ENCODE data around the gene RPS23. TPM values are rescaled to one million over a fixed set of nuclear protein-coding genes. Genes with fewer than 3 reads are reported as not detected.

The RPS23 gene
- total and polyA plus RNA-seq, 2 of the 8 experiments (the other 6 are each of a cell fraction or from before 2014, with no cell fraction given), result 2,559 to 4,867 TPM

DNA sequence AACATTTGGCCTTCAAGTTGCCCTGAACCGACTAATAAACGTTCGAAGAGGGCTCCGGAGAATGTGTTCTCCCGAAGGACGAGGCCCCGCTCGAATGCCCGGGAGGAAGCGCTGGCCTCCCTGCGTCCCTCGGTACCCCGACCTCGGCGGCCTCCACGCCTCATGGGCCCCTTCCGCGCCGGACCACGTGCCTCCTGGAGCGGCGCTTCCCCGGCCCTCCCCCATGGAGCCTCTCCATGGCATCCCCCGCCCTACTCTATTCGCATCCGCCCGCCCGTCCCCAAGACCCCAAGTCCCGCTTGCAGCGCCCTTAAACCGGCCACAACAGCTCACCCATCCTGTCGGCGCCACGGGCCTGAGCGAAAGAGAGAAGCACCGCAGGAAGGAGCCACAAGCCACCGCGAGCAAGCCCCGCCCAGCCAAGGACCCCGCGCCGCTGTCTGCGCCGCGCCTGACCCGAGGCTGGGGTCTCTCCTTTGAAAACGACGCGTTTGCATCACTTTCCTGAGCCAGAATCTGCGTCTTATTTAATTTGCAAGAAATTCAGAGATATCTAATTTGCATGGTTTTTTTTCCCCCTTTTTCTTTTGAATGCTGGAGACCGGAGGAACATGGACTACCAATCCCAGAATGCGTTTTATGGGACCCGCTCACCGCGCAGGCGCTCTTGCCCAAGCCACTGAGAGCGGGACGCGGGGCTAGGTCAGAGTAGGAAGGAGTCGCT, at the start of gene RPS23 (continued):
- peak; percentile 87 for TF ChIP-seq PHF8 (conservative IDR thresholded peaks at IDR 0.05; ENCODE audit: low read depth, low read length)
- TF ChIP-seq ASH2L (IDR thresholded peaks at IDR 0.05; ENCODE audit: low read length), result peak; percentile 82
- TF ChIP-seq SIN3A (conservative IDR thresholded peaks at IDR 0.05 in 1 of 2, IDR thresholded peaks at IDR 0.05 in 1 of 2; ENCODE audit: low read depth in 1 of 2, low read length in 2 of 2), result no peak; a peak in 1 of 4 replicates
- no peak for TF ChIP-seq CHD2 (IDR thresholded peaks at IDR 0.05; ENCODE audit: low read length)
- no peak for TF ChIP-seq HDAC2 (IDR thresholded peaks at IDR 0.05; ENCODE audit: borderline replicate concordance in 1 of 2, low read depth in 2 of 2, low read length in 2 of 2)
- peak; percentile 58; the same call in 1 of the 2 replicates for TF ChIP-seq SP1 (IDR thresholded peaks at IDR 0.05; ENCODE audit: low read depth, low read length)
- TF ChIP-seq MAX (IDR thresholded peaks at IDR 0.05), result peak; percentile 73
- peak; percentile 96 for TF ChIP-seq TBP (IDR thresholded peaks at IDR 0.05; ENCODE audit: low read depth, low read length)
- TF ChIP-seq, protein P1, sequence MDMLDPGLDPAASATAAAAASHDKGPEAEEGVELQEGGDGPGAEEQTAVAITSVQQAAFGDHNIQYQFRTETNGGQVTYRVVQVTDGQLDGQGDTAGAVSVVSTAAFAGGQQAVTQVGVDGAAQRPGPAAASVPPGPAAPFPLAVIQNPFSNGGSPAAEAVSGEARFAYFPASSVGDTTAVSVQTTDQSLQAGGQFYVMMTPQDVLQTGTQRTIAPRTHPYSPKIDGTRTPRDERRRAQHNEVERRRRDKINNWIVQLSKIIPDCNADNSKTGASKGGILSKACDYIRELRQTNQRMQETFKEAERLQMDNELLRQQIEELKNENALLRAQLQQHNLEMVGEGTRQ (IDR thresholded peaks at IDR 0.05; ENCODE audit: low read length), result no peak
- TF ChIP-seq CHD1 (IDR thresholded peaks at IDR 0.05; ENCODE audit: low read depth, low read length), result no peak
- no peak for TF ChIP-seq CBX5 (IDR thresholded peaks at IDR 0.05; ENCODE audit: low read depth, low read length)
- TF ChIP-seq KDM1A (IDR thresholded peaks at IDR 0.05; ENCODE audit: borderline replicate concordance, low read length), result no peak
- no peak for TF ChIP-seq MAFK (IDR thresholded peaks at IDR 0.05; ENCODE audit: low read depth, low read length)
- no peak for TF ChIP-seq ATF3 (IDR thresholded peaks at IDR 0.05; ENCODE audit: insufficient read depth, low read depth, low read length)
- TF ChIP-seq SP2 (IDR thresholded peaks at IDR 0.05; ENCODE audit: low read length), result no peak
- TF ChIP-seq SRF (IDR thresholded peaks at IDR 0.05; ENCODE audit: low read depth, low read length), result no peak
- 0 out of 2 replicates have a peak, but pooled peaks have one; percentile 37 for TF ChIP-seq RBBP5 (IDR thresholded peaks at IDR 0.05; ENCODE audit: borderline replicate concordance, low read depth, low read length)
- no peak for TF ChIP-seq EGR1 (IDR thresholded peaks at IDR 0.05; ENCODE audit: borderline replicate concordance, low read depth, low read length)
- TF ChIP-seq SIX5 (IDR thresholded peaks at IDR 0.05; ENCODE audit: low read depth, low read length), result peak; percentile 39; the same call in 1 of the 2 replicates
- TF ChIP-seq JUN (IDR thresholded peaks at IDR 0.05; ENCODE audit: low read depth, low read length), result no peak
- no peak for TF ChIP-seq RNF2 (IDR thresholded peaks at IDR 0.05; ENCODE audit: borderline replicate concordance, low read depth, low read length, missing control alignments, poor library complexity, severe bottlenecking)
- no peak for TF ChIP-seq RFX5 (IDR thresholded peaks at IDR 0.05; ENCODE audit: borderline replicate concordance, low read depth, low read length)
